Natural killer cell treated with Interleukin-12 subunit alpha and Interleukin-12 subunit beta and Interleukin-15 and Interleukin-18, amount 100 ng/mL, for 72 hours (primary cell): ENCODE data around the gene MPG. TPM values are rescaled to one million over a fixed set of nuclear protein-coding genes. Genes with fewer than 3 reads are reported as not detected.
A peak's percentile ranks its signal among the peaks of the same experiment; 100 is the strongest.

ENCODE experiments used
- ATAC-seq, 2 donors: fragments of 150-1000 bp; cut with Tn5 transposase in 1 of 2; sonication (Bioruptor Pico), chemical (Tn5 transposase) in 1 of 2; 2 replicates each; pipeline ENCODE4 v1.10.0; 2021
- DNase-seq: peaks from one replicate; pipeline ENCODE4 v3.0.0; 2022; ENCODE audit warnings: low spot score
- H3K27ac Mint-ChIP-seq, 2 donors: 1 replicate in 1 of 2; 2 replicates in 1 of 2; pipeline ENCODE4 v1.8.0; 2022; ENCODE audit warnings: mixed read lengths in 2 of 2, mild to moderate bottlenecking in 1 of 2, moderate library complexity in 1 of 2
- H3K27me3 Mint-ChIP-seq, 2 donors: 1 replicate in 1 of 2; 2 replicates in 1 of 2; pipeline ENCODE4 v1.8.0; 2022; ENCODE audit warnings: mixed read lengths in 2 of 2
- H3K36me3 Mint-ChIP-seq: one replicate; pipeline ENCODE4 v1.8.0; 2022; ENCODE audit warnings: mixed read lengths
- H3K4me1 Mint-ChIP-seq, 2 donors: 1 replicate in 1 of 2; 2 replicates in 1 of 2; pipeline ENCODE4 v1.8.0; 2022; ENCODE audit warnings: low read depth in 2 of 2, mixed read lengths in 2 of 2, mild to moderate bottlenecking in 1 of 2
- H3K4me3 Mint-ChIP-seq: one replicate; pipeline ENCODE4 v1.8.0; 2022; ENCODE audit warnings: mixed read lengths
- H3K9me3 Mint-ChIP-seq: 2 replicates; pipeline ENCODE4 v1.8.0; 2022; ENCODE audit warnings: mixed read lengths
- total RNA-seq, 2 donors: library from RNA; stranded (reverse); gene quantifications; one replicate each; pipeline ENCODE4 v1.2.3, GENCODE V29; 2022

MPG gene
- total RNA-seq, 2 donors from 2014 or later: 39.9 to 43.8 TPM

- no peak for ATAC-seq
These were observed 19.3 kb upstream of the MPG start for GRCh38 chr16:58491-59439.

GRCh38 chr16:59440-60059 is 18.5 kb upstream of the MPG start:
- H3K9me3 Mint-ChIP-seq: no peaks in the 10 kb centered on the region
- no peak overlapping the region for H3K4me3 Mint-ChIP-seq
- ATAC-seq: no peak
- peaks cover 0 to 2% of the 10 kb centered on the region in 2 donors for H3K4me1 Mint-ChIP-seq
- H3K27me3 Mint-ChIP-seq: no peaks in the 10 kb centered on the region
- no peaks in the 10 kb centered on the region for H3K36me3 Mint-ChIP-seq
- DNase-seq: no peak
- no peak overlapping the region for H3K27ac Mint-ChIP-seq

More at GRCh38 chr16:58491-59439, 19.3 kb upstream of the MPG start:
- Mint-ChIP-seq H3K4me3 (no peak overlapping the region), H3K9me3 (no peaks in the 10 kb centered on the region), H3K36me3 (no peaks in the 10 kb centered on the region), H3K27me3 (no peaks in the 10 kb centered on the region), H3K4me1 (peaks cover 0 to 3% of the 10 kb centered on the region in 2 donors), H3K27ac (peak overlapping the region in 1 of 2 donors; percentile 73)
- no peak for DNase-seq

- H3K27me3 Mint-ChIP-seq: no peaks in the 10 kb centered on the region
- no peak for ATAC-seq
These were observed 17.9 kb upstream of the MPG start for GRCh38 chr16:60166-60565.

GRCh38 chr16:60929-61878 is 16.8 kb upstream of the MPG start:
- Mint-ChIP-seq H3K27me3 (no peaks in the 10 kb centered on the region), H3K27ac (no peak overlapping the region), H3K36me3 (no peaks in the 10 kb centered on the region), H3K9me3 (no peaks in the 10 kb centered on the region), H3K4me3 (no peak overlapping the region), H3K4me1 (peaks cover 0 to 5% of the 10 kb centered on the region in 2 donors)
- DNase-seq (no peak), ATAC-seq (no peak)

More at GRCh38 chr16:60166-60565, 17.9 kb upstream of the MPG start:
- DNase-seq: no peak
- Mint-ChIP-seq H3K36me3 (no peaks in the 10 kb centered on the region), H3K27ac (no peak overlapping the region), H3K4me3 (no peak overlapping the region), H3K4me1 (peaks cover 0 to 2% of the 10 kb centered on the region in 2 donors), H3K9me3 (no peaks in the 10 kb centered on the region)

- H3K27ac Mint-ChIP-seq: no peak overlapping the region
- no peaks in the 10 kb centered on the region for H3K9me3 Mint-ChIP-seq
- H3K4me3 Mint-ChIP-seq: no peak overlapping the region
- peaks cover 0 to 5% of the 10 kb centered on the region in 2 donors for H3K4me1 Mint-ChIP-seq
- ATAC-seq (no peak), DNase-seq (no peak)
- no peaks in the 10 kb centered on the region for H3K27me3 Mint-ChIP-seq
- H3K36me3 Mint-ChIP-seq: no peaks in the 10 kb centered on the region
These were observed 16.1 kb upstream of the MPG start for GRCh38 chr16:61879-62281.

- no peak overlapping the region for H3K4me3 Mint-ChIP-seq
- peaks cover 0 to under 1% of the 10 kb centered on the region in 2 donors for H3K27me3 Mint-ChIP-seq
- H3K4me1 Mint-ChIP-seq: peaks cover 0 to 5% of the 10 kb centered on the region in 2 donors
- H3K36me3 Mint-ChIP-seq: no peaks in the 10 kb centered on the region
- no peak overlapping the region for H3K27ac Mint-ChIP-seq
- no peaks in the 10 kb centered on the region for H3K9me3 Mint-ChIP-seq
- ATAC-seq: no peak
- DNase-seq: no peak
These were observed 15.6 kb upstream of the MPG start for GRCh38 chr16:62283-62967.

- H3K27me3 Mint-ChIP-seq: peaks cover 0 to 3% of the 10 kb centered on the region in 2 donors
- ATAC-seq: no peak
- H3K36me3 Mint-ChIP-seq: no peaks in the 10 kb centered on the region
- H3K4me1 Mint-ChIP-seq: peaks cover 0 to 3% of the 10 kb centered on the region in 2 donors
- no peaks in the 10 kb centered on the region for H3K9me3 Mint-ChIP-seq
- no peak overlapping the region for H3K4me3 Mint-ChIP-seq
- no peak for DNase-seq
- H3K27ac Mint-ChIP-seq: no peak overlapping the region
These were observed 15.0 kb upstream of the MPG start for GRCh38 chr16:62968-63391.

- Mint-ChIP-seq H3K36me3 (no peaks in the 10 kb centered on the region), H3K4me3 (no peak overlapping the region), H3K27me3 (peaks cover 0 to 3% of the 10 kb centered on the region in 2 donors), H3K27ac (no peak overlapping the region), H3K9me3 (no peaks in the 10 kb centered on the region), H3K4me1 (peaks cover 0 to 3% of the 10 kb centered on the region in 2 donors)
- no peak for DNase-seq
- ATAC-seq: no peak
These were observed 14.6 kb upstream of the MPG start for GRCh38 chr16:63466-63865.

GRCh38 chr16:63998-64913 is 13.8 kb upstream of the MPG start:
- Mint-ChIP-seq H3K4me3 (no peak overlapping the region), H3K36me3 (no peaks in the 10 kb centered on the region), H3K4me1 (peaks cover 0 to 3% of the 10 kb centered on the region in 2 donors), H3K27me3 (peaks cover 0 to 3% of the 10 kb centered on the region in 2 donors), H3K9me3 (no peaks in the 10 kb centered on the region), H3K27ac (no peak overlapping the region)
- ATAC-seq (no peak), DNase-seq (no peak)

- Mint-ChIP-seq H3K9me3 (no peaks in the 10 kb centered on the region), H3K27me3 (peaks cover 0 to 6% of the 10 kb centered on the region in 2 donors), H3K27ac (no peak overlapping the region), H3K4me1 (peaks cover 0 to 3% of the 10 kb centered on the region in 2 donors), H3K36me3 (no peaks in the 10 kb centered on the region), H3K4me3 (no peak overlapping the region)
- DNase-seq: no peak
- no peak for ATAC-seq
These were observed 13.1 kb upstream of the MPG start for GRCh38 chr16:64914-65255.

GRCh38 chr16:65745-66144 is 12.3 kb upstream of the MPG start:
- H3K27me3 Mint-ChIP-seq: peaks cover 0 to 6% of the 10 kb centered on the region in 2 donors
- no peaks in the 10 kb centered on the region for H3K9me3 Mint-ChIP-seq
- H3K36me3 Mint-ChIP-seq: no peaks in the 10 kb centered on the region
- ATAC-seq (peak; percentile 81), DNase-seq (peak; percentile 89)
- H3K4me3 Mint-ChIP-seq: no peak overlapping the region
- peaks cover 0 to 3% of the 10 kb centered on the region in 2 donors for H3K4me1 Mint-ChIP-seq
- no peak overlapping the region for H3K27ac Mint-ChIP-seq
